Calu3 (cell line): ENCODE measurements around the gene USH2A. TPM values are rescaled to one million over a fixed set of nuclear protein-coding genes. Genes with fewer than 3 reads are reported as not detected.
A peak's percentile ranks its signal among the peaks of the same experiment; 100 is the strongest.

Experiments used
- BruUV-seq: library from RNA; stranded (reverse); fragments of 400-500 nt; replicated peaks from 2 replicates; lab custom pipeline; 2021; lab: Mats Ljungman, UMichigan
- CTCF ChIA-PET: fragments of 300-600 bp; sonication (Branson Sonifier 250); formaldehyde crosslinking; loops from one replicate; lab custom pipeline; 2022; ENCODE audit warnings: antibody characterized with exemption; lab: Charles Lee
- DNase-seq: peaks from one replicate; pipeline ENCODE4 v3.0.0; 2022
- H3K27ac Mint-ChIP-seq: one replicate; pipeline ENCODE4 v1.8.0; 2022; ENCODE audit warnings: mixed read lengths; ENCODE audit not compliant: unreplicated experiment
- H3K27me3 Mint-ChIP-seq: one replicate; pipeline ENCODE4 v1.8.0; 2022; ENCODE audit warnings: mixed read lengths; ENCODE audit not compliant: unreplicated experiment
- H3K36me3 Mint-ChIP-seq: one replicate; pipeline ENCODE4 v1.8.0; 2022; ENCODE audit warnings: mild to moderate bottlenecking, moderate library complexity, mixed read lengths; ENCODE audit not compliant: insufficient read depth, unreplicated experiment
- H3K4me1 Mint-ChIP-seq: one replicate; pipeline ENCODE4 v1.8.0; 2022; ENCODE audit warnings: mild to moderate bottlenecking, low read depth, mixed read lengths; ENCODE audit not compliant: unreplicated experiment
- H3K4me3 Mint-ChIP-seq: one replicate; pipeline ENCODE4 v1.8.0; 2022; ENCODE audit warnings: mild to moderate bottlenecking, low read depth, moderate library complexity, mixed read lengths; ENCODE audit not compliant: unreplicated experiment
- H3K9me3 Mint-ChIP-seq: one replicate; pipeline ENCODE4 v1.8.0; 2022; ENCODE audit warnings: low read depth, mixed read lengths; ENCODE audit not compliant: unreplicated experiment
- intact Hi-C: fragments of 100-400 bp; cut with micrococcal nuclease; formaldehyde crosslinking; loops from one replicate; pipeline ENCODE4 v1.10.0; 2022; ENCODE audit not compliant: unreplicated experiment
- total RNA-seq: library from RNA; stranded (reverse); gene quantifications from 2 replicates; pipeline ENCODE4 v1.2.3, GENCODE V29; 2022
- TF ChIP-seq, protein P1 (sequence below): fragments of 200-600 bp; IDR thresholded peaks from one replicate; pipeline ENCODE4 v1.8.0; 2022; ENCODE audit warnings: antibody characterized with exemption; ENCODE audit not compliant: unreplicated experiment

USH2A gene
- total RNA-seq, 1 experiment from 2014 or later, result not detected

DNA sequence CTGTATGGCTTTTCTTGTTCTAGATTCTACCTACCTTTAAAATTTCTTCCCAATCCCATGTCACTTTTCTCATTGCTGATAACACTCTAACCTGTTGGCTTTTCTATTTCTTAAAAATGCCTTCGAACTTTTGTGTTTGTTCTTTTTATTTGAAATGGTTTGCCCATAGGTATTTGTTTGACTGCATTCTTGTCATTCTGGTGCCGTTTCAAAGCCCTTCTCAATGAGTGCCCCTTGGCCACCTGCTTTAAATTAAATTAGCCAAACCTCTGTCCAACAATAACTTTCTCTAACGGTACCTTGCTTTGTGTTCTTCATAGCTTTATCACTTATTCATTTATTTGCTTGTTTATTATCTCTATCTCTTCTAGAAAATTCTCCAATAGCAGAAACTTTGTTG lies 817.2 kb downstream of the USH2A start:
- intact Hi-C loops, result loop anchor here (1.0 to 5.0 kb wide), 3 partner anchors 37 to 80 kb away; no protein-coding TSS in a partner anchor
- TF ChIP-seq, protein P1, sequence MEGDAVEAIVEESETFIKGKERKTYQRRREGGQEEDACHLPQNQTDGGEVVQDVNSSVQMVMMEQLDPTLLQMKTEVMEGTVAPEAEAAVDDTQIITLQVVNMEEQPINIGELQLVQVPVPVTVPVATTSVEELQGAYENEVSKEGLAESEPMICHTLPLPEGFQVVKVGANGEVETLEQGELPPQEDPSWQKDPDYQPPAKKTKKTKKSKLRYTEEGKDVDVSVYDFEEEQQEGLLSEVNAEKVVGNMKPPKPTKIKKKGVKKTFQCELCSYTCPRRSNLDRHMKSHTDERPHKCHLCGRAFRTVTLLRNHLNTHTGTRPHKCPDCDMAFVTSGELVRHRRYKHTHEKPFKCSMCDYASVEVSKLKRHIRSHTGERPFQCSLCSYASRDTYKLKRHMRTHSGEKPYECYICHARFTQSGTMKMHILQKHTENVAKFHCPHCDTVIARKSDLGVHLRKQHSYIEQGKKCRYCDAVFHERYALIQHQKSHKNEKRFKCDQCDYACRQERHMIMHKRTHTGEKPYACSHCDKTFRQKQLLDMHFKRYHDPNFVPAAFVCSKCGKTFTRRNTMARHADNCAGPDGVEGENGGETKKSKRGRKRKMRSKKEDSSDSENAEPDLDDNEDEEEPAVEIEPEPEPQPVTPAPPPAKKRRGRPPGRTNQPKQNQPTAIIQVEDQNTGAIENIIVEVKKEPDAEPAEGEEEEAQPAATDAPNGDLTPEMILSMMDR, result no peak
- Mint-ChIP-seq H3K4me1 (peaks cover 22% of the 10 kb centered on the region), H3K27ac (peak overlapping the region; percentile 64), H3K9me3 (no peaks in the 10 kb centered on the region), H3K4me3 (no peak overlapping the region), H3K27me3 (no peaks in the 10 kb centered on the region), H3K36me3 (peaks cover 11% of the 10 kb centered on the region)
- CTCF ChIA-PET, result no interaction called here
- no TSS peak for BruUV-seq
- no peak for DNase-seq

DNA sequence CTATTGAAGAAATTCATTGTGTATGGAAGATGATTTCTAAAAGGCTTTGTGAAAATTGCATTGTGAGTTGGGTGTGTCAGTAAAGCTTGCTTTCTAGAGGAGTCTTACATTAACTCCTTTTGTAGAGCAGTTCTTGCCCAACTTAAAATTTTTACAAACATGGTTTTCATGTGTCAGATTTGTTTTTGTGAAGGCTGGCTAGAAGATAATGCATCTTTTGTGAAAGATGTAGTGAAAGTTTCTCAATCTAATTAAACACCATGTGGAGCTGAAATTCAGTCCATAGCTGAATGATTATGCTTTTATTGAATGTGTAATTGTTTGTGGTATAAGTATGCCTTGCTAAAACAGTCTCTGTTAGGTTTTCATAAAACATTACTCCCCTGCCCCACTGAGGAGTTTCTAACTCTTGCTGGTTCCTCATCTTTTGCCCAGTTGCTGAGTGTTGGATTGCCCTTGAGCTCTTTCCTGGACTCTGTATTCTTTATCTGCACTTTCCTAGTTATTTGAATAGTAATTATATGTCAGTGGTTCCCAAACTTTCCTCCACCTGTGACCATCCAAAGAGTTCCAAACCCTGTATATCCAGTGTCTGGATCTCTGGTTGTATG lies 818.1 kb downstream of the USH2A start:
- Mint-ChIP-seq H3K36me3 (peaks cover 11% of the 10 kb centered on the region), H3K4me3 (no peak overlapping the region), H3K27me3 (no peaks in the 10 kb centered on the region), H3K27ac (peak overlapping the region; percentile 64), H3K4me1 (peaks cover 28% of the 10 kb centered on the region), H3K9me3 (no peaks in the 10 kb centered on the region)
- no TSS peak for BruUV-seq
- TF ChIP-seq, protein P1, result no peak
- CTCF ChIA-PET, result interaction anchor here (0.7 to 1.1 kb wide), 2 partner anchors 31 to 36 kb away, joined by 3 read pairs; no protein-coding TSS in a partner anchor
- intact Hi-C loops, result loop anchor here (5.0 kb wide), 1 partner anchor 63 kb away; no protein-coding TSS in a partner anchor
- no peak for DNase-seq

DNA sequence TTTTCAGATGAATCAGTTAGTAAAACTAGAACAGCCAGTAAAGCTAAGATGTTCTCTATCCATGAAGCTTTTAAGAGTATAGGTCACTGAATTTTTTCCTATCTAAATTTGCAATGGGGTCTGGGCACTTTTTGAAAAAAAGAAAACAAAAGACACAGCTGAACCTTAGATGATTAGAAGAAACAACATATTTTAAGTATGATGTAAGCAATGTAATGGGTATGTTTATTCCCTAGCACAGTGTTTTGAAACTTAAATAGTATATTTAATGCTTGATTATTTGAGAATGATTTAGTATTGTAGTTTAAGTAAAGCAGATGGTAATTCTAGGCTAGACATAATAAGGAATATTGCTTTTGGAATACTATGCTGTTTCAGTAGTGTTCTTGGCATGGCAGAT lies 819.9 kb downstream of the USH2A start:
- no peak overlapping the region for H3K27ac Mint-ChIP-seq
- no TSS peak for BruUV-seq
- TF ChIP-seq, protein P1, result no peak
- H3K9me3 Mint-ChIP-seq, result no peaks in the 10 kb centered on the region
- CTCF ChIA-PET, result no interaction called here
- H3K36me3 Mint-ChIP-seq, result peaks cover 5% of the 10 kb centered on the region
- intact Hi-C loops, result no loop called here
- DNase-seq, result no peak
- H3K27me3 Mint-ChIP-seq, result no peaks in the 10 kb centered on the region
- no peak overlapping the region for H3K4me3 Mint-ChIP-seq
- H3K4me1 Mint-ChIP-seq, result peaks cover 31% of the 10 kb centered on the region

DNA sequence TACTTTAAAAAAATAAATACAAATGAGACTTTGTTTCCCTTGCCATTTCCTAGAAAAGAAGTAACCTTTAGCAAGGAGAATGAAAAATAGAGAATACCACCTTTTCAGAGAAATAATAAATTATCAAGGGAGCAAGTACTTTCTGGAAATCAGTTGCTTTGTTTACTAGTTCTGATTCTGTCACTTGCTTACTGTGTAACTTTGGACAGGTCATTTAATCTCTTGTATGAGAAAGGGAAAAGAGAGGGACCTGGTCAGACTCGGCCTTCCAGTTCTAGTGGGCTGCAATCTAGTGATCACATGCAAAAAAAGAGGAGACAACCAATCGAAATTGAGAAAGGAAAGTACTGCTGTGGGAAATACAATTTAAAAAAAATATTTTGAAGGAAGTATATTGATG lies 822.0 kb downstream of the USH2A start:
- intact Hi-C loops, result no loop called here
- Mint-ChIP-seq H3K4me3 (no peak overlapping the region), H3K36me3 (peaks cover 12% of the 10 kb centered on the region), H3K27ac (no peak overlapping the region), H3K4me1 (peaks cover 38% of the 10 kb centered on the region), H3K9me3 (no peaks in the 10 kb centered on the region), H3K27me3 (no peaks in the 10 kb centered on the region)
- TF ChIP-seq, protein P1, result no peak
- CTCF ChIA-PET, result no interaction called here
- no TSS peak for BruUV-seq
- DNase-seq, result no peak
